Measurements from ENCODE around the gene KAT2B.

KAT2B gene

DNA sequence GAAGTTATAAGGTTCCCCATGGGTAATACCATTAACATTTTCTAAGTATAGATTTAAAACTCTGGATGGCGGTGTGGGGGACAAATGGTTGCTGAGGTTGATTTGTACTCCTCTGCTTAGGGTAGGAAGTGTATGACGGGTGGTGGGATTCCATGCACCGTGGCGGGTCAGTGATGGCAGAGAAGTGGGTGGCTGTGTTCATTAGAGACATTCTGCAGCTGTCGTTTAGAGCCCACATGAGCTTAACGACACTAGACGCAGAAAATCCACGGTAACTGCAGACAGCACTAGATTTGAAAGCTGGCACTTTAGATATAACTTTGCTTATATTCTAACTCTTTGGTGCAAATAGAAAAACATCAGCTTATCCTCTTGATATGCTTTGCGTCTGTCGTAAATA is 108.2 kb downstream of the KAT2B start:
- no peak for DNase-seq

GRCh38 chr3:20154078-20154477 is 113.8 kb downstream of the KAT2B start:
- DNase-seq: no peak

DNA sequence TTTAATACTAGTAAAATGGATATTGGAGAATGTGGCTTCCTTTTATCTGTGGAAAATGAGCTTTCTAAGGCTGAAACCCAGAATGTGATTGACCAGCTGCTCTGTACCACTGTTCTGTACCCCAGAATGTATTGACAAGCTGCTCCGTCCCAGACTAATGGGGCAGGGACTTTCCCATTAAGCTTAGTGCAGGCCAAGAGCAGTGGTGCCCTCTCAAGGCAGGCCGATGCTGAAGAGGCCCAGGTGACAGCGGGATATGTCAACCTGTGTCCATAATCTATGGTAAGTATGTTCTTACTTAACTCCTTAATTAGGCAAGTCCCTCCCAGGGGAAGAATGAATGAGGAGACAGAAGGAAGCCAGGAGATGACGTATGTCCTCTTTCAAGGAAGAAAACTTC is 114.7 kb downstream of the KAT2B start:
- DNase-seq: no peak

- no peak for DNase-seq
These were observed 120.0 kb downstream of the KAT2B start for GRCh38 chr3:20160230-20160629.

- DNase-seq: no peak
These were observed 121.5 kb downstream of the KAT2B start for GRCh38 chr3:20161714-20162113.

DNA sequence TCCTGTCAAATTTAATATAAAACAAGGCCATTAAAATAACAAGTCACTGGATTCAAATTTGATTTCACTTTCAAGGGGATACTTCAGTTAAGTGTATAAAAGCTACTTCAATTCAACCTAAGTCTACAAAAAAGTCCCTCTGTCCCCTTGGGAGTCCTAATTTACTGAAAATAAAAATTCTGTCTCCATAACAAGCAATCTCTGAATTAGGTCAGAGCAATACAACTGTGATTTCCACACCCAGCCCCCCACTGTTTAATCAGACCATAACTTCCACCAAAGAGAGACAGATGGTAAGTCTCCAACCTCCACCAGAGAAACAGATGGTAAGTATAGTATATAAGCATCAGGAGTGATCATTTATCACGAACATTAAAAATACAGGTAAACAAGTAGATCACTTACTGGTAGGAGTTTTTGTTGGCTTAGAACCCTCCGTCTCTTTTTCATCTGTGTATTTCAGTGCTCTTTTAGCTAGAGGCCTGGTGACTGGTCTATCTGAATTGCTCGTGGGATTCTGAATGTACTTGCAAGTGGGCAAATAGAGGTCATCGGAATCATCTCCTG is 133.7 kb downstream of the KAT2B start:
- no peak for DNase-seq

- DNase-seq: no peak
These were observed 141.0 kb downstream of the KAT2B start for GRCh38 chr3:20181276-20181675.

GRCh38 chr3:20182206-20182605 is 142.0 kb downstream of the KAT2B start:
- DNase-seq: no peak

- DNase-seq: peak; percentile 58
These were observed 145.1 kb downstream of the KAT2B start for GRCh38 chr3:20185331-20185678.

DNA sequence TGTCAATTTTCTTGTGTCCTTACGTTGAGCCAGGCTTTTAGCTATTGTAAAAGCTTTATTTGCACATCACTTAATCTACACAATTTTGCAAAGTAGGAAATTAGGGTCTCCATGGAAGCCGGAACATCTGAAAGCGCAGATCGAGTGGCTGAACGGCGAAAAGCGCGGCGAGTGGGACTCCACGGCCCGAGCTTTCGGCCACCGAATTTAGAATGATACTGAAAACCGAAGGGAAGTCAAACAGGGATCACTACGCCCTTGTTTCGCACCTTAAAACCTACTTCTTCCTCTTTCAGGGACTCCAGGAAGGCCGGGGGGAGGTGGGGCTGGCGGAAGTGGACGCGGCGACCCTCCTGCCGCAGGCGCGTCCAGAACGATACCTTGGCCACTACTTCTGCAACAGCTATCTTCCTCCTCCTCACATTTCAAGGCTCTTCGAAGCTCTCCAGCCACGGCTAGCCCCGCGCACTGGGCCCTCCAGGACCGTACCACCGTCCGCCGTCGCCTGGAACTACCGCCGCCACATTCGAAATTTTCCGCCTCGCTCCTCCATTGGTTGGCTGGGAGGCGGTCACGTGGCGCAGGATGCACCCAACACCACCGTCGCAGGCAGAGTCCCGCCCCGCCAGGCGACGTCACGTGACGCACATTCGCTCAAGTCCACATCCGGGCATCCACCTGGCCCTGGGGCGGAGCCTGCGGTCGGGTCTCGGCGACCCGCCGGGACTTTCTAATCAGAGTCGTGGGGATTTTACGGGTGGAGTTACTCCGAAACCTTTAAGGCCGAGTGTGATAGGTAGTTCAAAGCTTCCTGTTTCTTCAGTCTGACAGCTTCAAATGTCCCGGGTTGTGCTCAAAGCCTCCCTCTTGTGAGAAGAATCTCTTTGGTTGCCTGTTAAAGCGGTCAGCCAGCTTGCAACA is 145.7 kb downstream of the KAT2B start, which contains the start of gene SGO1:
Gene SGO1 (minus strand): TSS at position 528 of the 921 bp plus-strand sequence. CDS start 2,179 bp downstream, outside the sequence.
- DNase-seq: peak; percentile 100

DNA sequence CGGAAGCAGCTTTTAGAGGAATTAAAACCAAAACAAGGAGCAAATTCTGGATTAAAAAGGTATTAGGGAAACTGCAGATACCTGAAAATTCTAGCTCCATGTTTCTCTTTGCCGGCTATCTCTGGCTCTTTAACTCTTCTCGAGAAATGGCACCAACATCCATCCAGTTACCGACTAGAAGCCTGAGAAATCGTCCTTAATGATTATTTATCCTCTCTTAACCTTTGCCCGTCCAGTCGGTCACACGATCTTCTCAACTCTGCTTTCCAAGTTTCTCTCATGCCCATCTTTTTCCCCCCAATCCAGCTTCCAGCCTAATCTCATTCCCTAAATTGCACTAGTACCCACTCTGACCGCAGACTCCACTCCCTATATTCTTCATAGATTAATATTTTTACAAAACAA is 146.4 kb downstream of the KAT2B start:
- DNase-seq: no peak

DNA sequence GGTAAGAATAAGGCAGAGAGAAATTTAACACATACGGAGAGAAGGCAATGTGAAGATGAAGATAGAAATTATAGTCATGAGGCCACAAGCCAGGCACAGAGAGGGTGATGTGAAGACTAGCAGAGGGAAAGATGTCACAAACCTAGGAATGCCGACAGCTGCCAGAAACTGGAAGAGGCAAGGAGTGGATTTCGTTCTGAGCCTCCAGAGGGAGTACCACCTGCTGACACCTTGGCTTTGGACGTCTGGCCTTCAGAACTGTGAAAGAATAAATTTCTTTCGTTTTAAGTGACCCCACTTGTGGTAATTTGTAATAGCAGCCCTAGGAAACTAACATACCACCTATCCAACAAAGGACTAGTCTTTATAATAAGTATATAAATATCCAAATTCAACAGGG is 150.7 kb downstream of the KAT2B start:
- no peak for DNase-seq

- DNase-seq: no peak
These were observed 154.7 kb downstream of the KAT2B start for GRCh38 chr3:20194793-20195460.

DNA sequence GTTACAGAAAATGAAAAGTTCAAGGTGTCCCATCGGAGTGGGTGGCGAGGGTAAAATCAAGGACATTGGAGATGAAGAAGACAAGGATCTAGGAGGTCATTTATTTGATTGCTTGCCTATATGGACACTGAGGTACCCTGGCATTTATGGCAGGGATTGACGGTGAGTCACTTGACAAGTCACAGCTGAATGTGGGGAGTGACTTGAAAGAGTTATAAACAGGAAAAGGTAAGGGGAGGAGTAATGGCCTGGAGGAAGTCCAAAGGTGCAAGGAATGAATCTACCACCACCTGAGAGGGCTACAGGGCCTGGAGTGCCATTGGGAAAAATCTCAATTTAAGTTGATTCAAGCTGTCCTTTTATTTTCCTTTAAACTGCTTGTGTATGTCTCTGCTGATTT is 157.5 kb downstream of the KAT2B start:
- no peak for DNase-seq

DNA sequence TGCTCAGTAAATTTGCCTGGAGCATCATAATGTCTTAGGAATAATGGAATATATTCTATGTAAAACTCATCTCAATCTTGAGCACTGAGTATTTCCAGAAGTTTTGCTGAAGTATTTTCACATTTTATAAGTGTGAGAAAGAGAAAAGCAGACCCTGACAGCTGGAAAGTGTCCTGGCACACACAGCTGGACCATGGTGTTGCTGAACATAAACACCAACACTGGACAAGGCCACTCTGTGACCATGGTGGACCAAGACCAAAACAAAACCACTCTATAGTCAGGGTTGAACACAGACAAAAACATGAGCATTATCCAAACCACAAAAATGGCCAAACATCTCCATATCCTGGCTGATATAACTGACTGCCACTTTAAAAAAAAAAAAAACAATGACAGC is 160.9 kb downstream of the KAT2B start:
- no peak for DNase-seq
